ENCODE results near the gene KIF25.

Gene KIF25

GRCh38 chr6:167988945-167989841 lies 8.3 kb upstream of the KIF25 start:
- no peak overlapping the region for H3K4me3 ChIP-seq (ENCODE audit: low read depth, low read length)
- DNase-seq (ENCODE audit: low read depth): no peak
- no peak for TF ChIP-seq MYC (IDR thresholded peaks at IDR 0.05; ENCODE audit: low read depth, low read length)
- no peak for TF ChIP-seq CTCF (IDR thresholded peaks at IDR 0.05; ENCODE audit: low read depth, low read length)
- TF ChIP-seq MAX (IDR thresholded peaks at IDR 0.05; ENCODE audit: low read depth, low read length): no peak
- no peak for TF ChIP-seq POLR2A (IDR thresholded peaks at IDR 0.05; ENCODE audit: extremely low read depth, insufficient read length)

GRCh38 chr6:167990016-167990945 lies 7.2 kb upstream of the KIF25 start:
- TF ChIP-seq CTCF (IDR thresholded peaks at IDR 0.05; ENCODE audit: low read depth, low read length): no peak
- no peak for TF ChIP-seq MAX (IDR thresholded peaks at IDR 0.05; ENCODE audit: low read depth, low read length)
- TF ChIP-seq MYC (IDR thresholded peaks at IDR 0.05; ENCODE audit: low read depth, low read length): no peak
- TF ChIP-seq POLR2A (IDR thresholded peaks at IDR 0.05; ENCODE audit: extremely low read depth, insufficient read length): no peak
- DNase-seq (ENCODE audit: low read depth): no peak
- H3K4me3 ChIP-seq (ENCODE audit: low read depth, low read length): no peak overlapping the region

- TF ChIP-seq POLR2A (IDR thresholded peaks at IDR 0.05; ENCODE audit: extremely low read depth, insufficient read length): no peak
- no peak for TF ChIP-seq MYC (IDR thresholded peaks at IDR 0.05; ENCODE audit: low read depth, low read length)
- no peak for TF ChIP-seq CTCF (IDR thresholded peaks at IDR 0.05; ENCODE audit: low read depth, low read length)
- TF ChIP-seq MAX (IDR thresholded peaks at IDR 0.05; ENCODE audit: low read depth, low read length): no peak
- H3K4me3 ChIP-seq (ENCODE audit: low read depth, low read length): no peak overlapping the region
- DNase-seq (ENCODE audit: low read depth): no peak
Observed at GRCh38 chr6:167993169-167993568, 4.3 kb upstream of the KIF25 start.

GRCh38 chr6:167993831-167994230 lies 3.6 kb upstream of the KIF25 start:
- H3K4me3 ChIP-seq (ENCODE audit: low read depth, low read length): no peak overlapping the region
- TF ChIP-seq MAX (IDR thresholded peaks at IDR 0.05; ENCODE audit: low read depth, low read length): no peak
- no peak for TF ChIP-seq CTCF (IDR thresholded peaks at IDR 0.05; ENCODE audit: low read depth, low read length)
- TF ChIP-seq POLR2A (IDR thresholded peaks at IDR 0.05; ENCODE audit: extremely low read depth, insufficient read length): no peak
- no peak for TF ChIP-seq MYC (IDR thresholded peaks at IDR 0.05; ENCODE audit: low read depth, low read length)
- no peak for DNase-seq (ENCODE audit: low read depth)

- no peak for DNase-seq (ENCODE audit: low read depth)
- TF ChIP-seq CTCF (IDR thresholded peaks at IDR 0.05; ENCODE audit: low read depth, low read length): no peak
- no peak for TF ChIP-seq MAX (IDR thresholded peaks at IDR 0.05; ENCODE audit: low read depth, low read length)
- no peak for TF ChIP-seq POLR2A (IDR thresholded peaks at IDR 0.05; ENCODE audit: extremely low read depth, insufficient read length)
- no peak for TF ChIP-seq MYC (IDR thresholded peaks at IDR 0.05; ENCODE audit: low read depth, low read length)
- no peak overlapping the region for H3K4me3 ChIP-seq (ENCODE audit: low read depth, low read length)
Observed at GRCh38 chr6:167995302-167995701, 2.2 kb upstream of the KIF25 start.
